Naive thymus-derived CD8-positive, alpha-beta T cell (primary cell): ENCODE results near the gene BRCA1. TPM values are rescaled to one million over a fixed set of nuclear protein-coding genes. Genes with fewer than 3 reads are reported as not detected.
"Not testable (repeated sequence)": the region's sequence is repeated elsewhere in the genome, so short reads cannot be mapped to it uniquely, and the experiment has no call there.

Experiments
- ATAC-seq, 2 donors: fragments of 150-1000 bp; cut with Tn5 transposase in 1 of 2; sonication (Bioruptor Pico), chemical (Tn5 transposase) in 1 of 2; 1 replicate in 1 of 2; 2 replicates in 1 of 2; pipeline ENCODE4 v1.10.0; 2021; ENCODE audit warnings: mild to moderate bottlenecking in 2 of 2, moderate library complexity in 2 of 2
- POLR2A ChIA-PET: fragments of 350-600 bp; sonication (Branson Sonifier 250); formaldehyde crosslinking; loops from one replicate; lab custom pipeline; 2021; ENCODE audit warnings: antibody characterized with exemption; lab: Charles Lee
- DNase-seq, 10 donors: peaks; one replicate each; pipeline versions ENCODE4 v3.0.0 to v3.0.0-alpha.2; 2020 to 2022
- H3K27ac Mint-ChIP-seq, 10 donors: one replicate each; pipeline ENCODE4 v1.8.0; 2020 to 2022; ENCODE audit warnings: mild to moderate bottlenecking in 10 of 10, mixed read lengths in 10 of 10, moderate library complexity in 4 of 10, inconsistent platforms in 1 of 10
- H3K27me3 Mint-ChIP-seq, 5 donors: one replicate each; pipeline ENCODE4 v1.8.0; 2021 to 2022; ENCODE audit warnings: mixed read lengths in 5 of 5
- H3K36me3 Mint-ChIP-seq, 3 donors: one replicate each; pipeline ENCODE4 v1.8.0; 2020 to 2022; ENCODE audit warnings: mixed read lengths in 3 of 3, mild to moderate bottlenecking in 2 of 3, inconsistent platforms in 1 of 3
- H3K4me1 Mint-ChIP-seq, 4 donors: one replicate each; pipeline ENCODE4 v1.8.0; 2021 to 2022; ENCODE audit warnings: mixed read lengths in 4 of 4
- H3K4me3 Mint-ChIP-seq, 10 donors: one replicate each; pipeline ENCODE4 v1.8.0; 2020 to 2022; ENCODE audit warnings: mild to moderate bottlenecking in 10 of 10, mixed read lengths in 10 of 10, moderate library complexity in 6 of 10, inconsistent platforms in 1 of 10
- H3K9me3 Mint-ChIP-seq, 9 donors: one replicate each; pipeline ENCODE4 v1.8.0; 2020 to 2022; ENCODE audit warnings: mixed read lengths in 9 of 9, mild to moderate bottlenecking in 3 of 9, inconsistent platforms in 1 of 9, moderate library complexity in 1 of 9
- polyA plus RNA-seq, 3 donors: library from polyadenylated mRNA; unstranded; fragments of 300-500 nt; fragmentation: Illumina TruSeq; gene quantifications; one replicate each; pipeline ENCODE4 v1.2.3, GENCODE V29; 2021
- total RNA-seq, 8 experiments: library from RNA in 2 of 8; stranded (reverse) in 2 of 8; gene quantifications; one replicate each; pipeline ENCODE4 v1.2.3 and lab custom pipeline; 2021 to 2026

Gene BRCA1
- total RNA-seq (1 to 10 TPM; 5.8 to 6.2 TPM), polyA plus RNA-seq (1 to 10 TPM in 2 of 3 donors, under 1 TPM in 1; 0.35 to 1.8 (median 1.2) TPM), total RNA-seq (lab: John Stamatoyannopoulos, UW) (4.7 to 24.2 (median 10.7) reads per million in 6 experiments)

- Mint-ChIP-seq H3K9me3 (no peaks in the 10 kb centered on the region), H3K27ac (peak within 1 kb of the TSS; percentile 89 to 98 (median 96)), H3K27me3 (no peaks in the 10 kb centered on the region), H3K4me3 (peak within 1 kb of the TSS; percentile 91 to 99 (median 97)), H3K36me3 (peaks cover 0 to 14% (median 9%) of the 10 kb centered on the region in 3 donors), H3K4me1 (peaks cover 16 to 37% (median 32%) of the 10 kb centered on the region in 4 donors)
- DNase-seq: peak; percentile 78 to 97 (median 92)
- POLR2A ChIA-PET: interaction anchor here (0.8 to 2.0 kb wide), 7 partner anchors 43 to 243 kb away, joined by 3 to 10 read pairs (median 5); partner anchors contain the start of genes NBR1, RPL27 and TMEM106A
- ATAC-seq: peak; percentile 99
These were observed at the start of gene BRCA1 for GRCh38 chr17:43125133-43125966. Gene BRCA1, minus strand, starts transcription at chr17:43125364. Its CDS starts 1,268 bp downstream, at chr17:43124096.

DNA sequence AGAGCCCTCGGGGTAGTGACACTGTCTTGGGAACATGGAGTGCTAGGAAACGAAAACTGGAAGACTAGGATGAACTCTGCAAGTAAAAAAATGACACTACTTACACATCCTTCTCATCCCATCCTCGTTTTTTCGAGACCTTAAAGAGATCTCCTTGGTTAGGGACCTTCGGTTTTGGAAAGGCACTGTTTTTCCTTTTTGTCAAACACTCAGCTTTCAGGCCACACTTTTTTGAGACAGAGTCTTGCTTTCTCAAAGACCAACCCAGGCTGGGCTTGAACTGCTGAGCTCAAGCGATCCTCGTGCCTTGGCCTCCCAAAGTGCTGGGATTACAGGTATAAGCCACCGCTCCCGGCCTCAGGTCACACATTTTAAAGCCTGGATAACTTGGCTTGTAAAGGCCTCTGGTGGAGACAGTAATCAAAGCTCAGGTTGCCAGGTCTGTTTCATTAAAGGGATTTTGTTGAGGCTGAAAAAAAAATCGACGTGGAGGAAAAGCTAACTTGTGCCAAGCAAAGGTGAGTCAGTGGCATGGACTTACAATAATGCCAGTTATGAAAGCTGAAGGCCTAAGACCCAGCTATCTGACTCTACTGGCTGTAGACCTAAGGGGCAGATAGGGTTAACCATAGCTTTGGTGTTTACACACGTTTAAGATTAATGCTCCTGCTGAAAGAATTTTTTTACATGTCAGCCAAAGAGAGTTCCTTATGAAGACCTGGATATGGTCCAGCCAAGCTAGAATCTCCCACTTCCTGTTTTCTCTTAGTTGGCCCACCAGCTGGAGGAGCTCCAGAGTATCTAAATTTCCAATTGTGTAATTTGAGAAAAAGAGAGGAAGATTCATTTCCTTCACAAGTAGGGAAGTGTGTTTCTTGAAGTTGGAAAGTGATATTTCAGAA lies 46.7 kb upstream of the BRCA1 start:
- ATAC-seq: no peak
- Mint-ChIP-seq H3K36me3 (peaks cover 0 to 18% (median 9%) of the 10 kb centered on the region in 3 donors), H3K27me3 (no peaks in the 10 kb centered on the region), H3K4me3 (no peak overlapping the region), H3K9me3 (no peaks in the 10 kb centered on the region), H3K4me1 (peaks cover 18 to 44% (median 33%) of the 10 kb centered on the region in 4 donors), H3K27ac (no peak overlapping the region)
- DNase-seq: no peak
- POLR2A ChIA-PET: interaction anchor here (0.5 to 3.5 kb wide), 25 partner anchors 27 to 783 kb away, joined by 3 to 43 read pairs (median 4); partner anchors contain the start of genes BECN1, BRCA1, DHX8 and IFI35

DNA sequence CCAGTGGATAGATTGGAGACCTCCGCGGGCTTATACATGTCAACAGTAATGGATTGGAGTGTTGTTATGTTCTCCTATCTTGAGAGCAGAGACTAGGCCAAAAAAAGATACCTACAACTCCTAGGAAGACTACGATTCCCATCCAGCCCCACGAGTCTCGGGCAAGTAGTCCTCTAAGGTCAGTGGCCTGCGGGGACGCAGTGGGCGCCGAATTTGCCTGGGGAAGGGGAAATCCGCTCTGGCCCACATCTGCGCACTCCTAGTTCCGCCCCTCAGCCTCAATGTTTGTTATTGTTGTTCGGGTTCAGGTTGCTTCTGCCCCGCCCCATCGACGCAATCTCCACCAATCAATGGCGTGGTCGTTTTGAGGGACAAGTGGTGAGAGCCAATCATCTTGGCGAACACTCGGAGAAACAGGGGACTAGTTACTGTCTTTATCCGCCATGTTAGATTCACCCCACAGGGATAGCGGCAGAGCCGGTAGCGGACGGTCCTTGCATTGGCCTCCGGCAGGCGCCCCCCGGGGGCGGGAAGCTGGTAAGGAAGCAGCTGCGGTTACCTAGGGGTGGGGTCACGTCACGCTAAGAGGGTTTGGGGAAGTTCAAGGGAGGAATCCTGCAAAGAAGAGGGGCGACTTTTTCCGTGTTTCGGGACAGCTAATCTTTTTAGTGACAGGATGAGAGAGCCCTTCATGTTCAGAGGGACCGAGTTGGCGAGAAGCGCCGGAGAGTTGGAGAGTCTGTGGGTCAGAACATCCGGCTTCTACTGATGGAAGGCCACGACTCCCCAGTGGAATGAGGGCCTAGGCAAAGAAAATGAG lies 45.8 kb upstream of the BRCA1 start, which contains the start of gene NBR1:
Gene NBR1 (plus strand): TSS at position 449 of the 820 bp plus-strand sequence. CDS start 4,586 bp downstream, outside the sequence.
- no peak within 1 kb of the TSS for H3K27ac Mint-ChIP-seq
- peak; percentile 76 to 99 (median 96) for DNase-seq
- H3K36me3 Mint-ChIP-seq: peaks cover 0 to 15% (median 8%) of the 10 kb centered on the region in 3 donors
- H3K27me3 Mint-ChIP-seq: no peaks in the 10 kb centered on the region
- POLR2A ChIA-PET: interaction anchor here (0.5 to 3.5 kb wide), 24 partner anchors 28 to 885 kb away, joined by 3 to 43 read pairs (median 4); partner anchors contain the start of genes BECN1, BRCA1, DHX8 and IFI35
- no peaks in the 10 kb centered on the region for H3K9me3 Mint-ChIP-seq
- H3K4me1 Mint-ChIP-seq: peaks cover 14 to 37% (median 28%) of the 10 kb centered on the region in 4 donors
- peak; percentile 78 to 83 for ATAC-seq
- H3K4me3 Mint-ChIP-seq: no peak within 1 kb of the TSS

- H3K4me3 Mint-ChIP-seq: no peak overlapping the region
- peak; percentile 70 to 95 (median 90) for DNase-seq
- peaks cover 0 to 10% (median 2%) of the 10 kb centered on the region in 3 donors for H3K36me3 Mint-ChIP-seq
- no peak overlapping the region for H3K27ac Mint-ChIP-seq
- peaks cover 8 to 32% (median 22%) of the 10 kb centered on the region in 4 donors for H3K4me1 Mint-ChIP-seq
- POLR2A ChIA-PET: interaction anchor here (0.8 to 3.5 kb wide), 7 partner anchors 41 to 198 kb away, joined by 3 to 25 read pairs (median 5); partner anchors contain the start of genes IFI35, RPL27 and TMEM106A
- no peaks in the 10 kb centered on the region for H3K9me3 Mint-ChIP-seq
- ATAC-seq: peak; percentile 78 to 79
- H3K27me3 Mint-ChIP-seq: no peaks in the 10 kb centered on the region
These were observed 45.1 kb upstream of the BRCA1 start for GRCh38 chr17:43170140-43170765.

- Mint-ChIP-seq H3K9me3 (no peaks in the 10 kb centered on the region), H3K4me3 (no peak overlapping the region)
These were observed 44.5 kb upstream of the BRCA1 start for GRCh38 chr17:43169561-43170139.

DNA sequence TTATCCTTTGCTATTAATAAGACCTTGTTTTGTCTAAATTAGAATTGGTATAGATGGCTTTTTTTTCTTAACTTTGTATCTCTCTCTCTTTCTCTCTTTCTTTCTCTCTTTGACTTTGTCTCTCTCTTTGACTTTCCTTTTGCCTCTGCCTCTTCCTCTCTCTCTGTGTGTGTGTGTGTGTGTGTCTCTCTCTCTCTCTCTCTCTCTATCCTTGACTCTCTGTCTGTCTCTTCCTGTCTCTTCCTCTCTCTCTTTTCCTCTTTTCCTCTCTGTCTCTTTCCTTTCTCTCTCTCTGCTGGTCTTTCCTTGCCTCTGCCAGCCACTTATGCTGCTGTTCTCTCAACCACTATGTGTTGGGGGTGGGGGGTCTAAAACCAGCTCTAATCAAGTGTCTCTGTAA lies 40.8 kb upstream of the BRCA1 start:
- POLR2A ChIA-PET, DNase-seq, H3K9me3 Mint-ChIP-seq, H3K4me3 Mint-ChIP-seq, H3K27me3 Mint-ChIP-seq, H3K4me1 Mint-ChIP-seq, ATAC-seq: not testable (repeated sequence)
- Mint-ChIP-seq H3K27ac (peak overlapping the region in 6 of 10 donors; percentile 14 to 87 (median 50)), H3K36me3 (peaks cover 0 to 20% (median 3%) of the 10 kb centered on the region in 3 donors)

More at GRCh38 chr17:43169561-43170139, 44.5 kb upstream of the BRCA1 start:
- Mint-ChIP-seq H3K27me3 (no peaks in the 10 kb centered on the region), H3K27ac (no peak overlapping the region), H3K4me1 (peaks cover 8 to 29% (median 20%) of the 10 kb centered on the region in 4 donors), H3K36me3 (peaks cover 0 to 10% (median 2%) of the 10 kb centered on the region in 3 donors)
- DNase-seq (peak in 1 of 10 donors; percentile 4), ATAC-seq (peak in 1 of 2 donors; percentile 17)
- POLR2A ChIA-PET: interaction anchor here (0.8 to 3.5 kb wide), 7 partner anchors 42 to 199 kb away, joined by 3 to 25 read pairs (median 5); partner anchors contain the start of genes IFI35, RPL27 and TMEM106A

- H3K4me1 Mint-ChIP-seq, POLR2A ChIA-PET, DNase-seq, H3K4me3 Mint-ChIP-seq, H3K9me3 Mint-ChIP-seq, H3K27me3 Mint-ChIP-seq, ATAC-seq: not testable (repeated sequence)
- H3K27ac Mint-ChIP-seq: peak overlapping the region in 3 of 10 donors; percentile 31 to 37 (median 35)
- peaks cover 0 to 12% (median 3%) of the 10 kb centered on the region in 3 donors for H3K36me3 Mint-ChIP-seq
These were observed 34.8 kb upstream of the BRCA1 start for GRCh38 chr17:43159957-43160356.

GRCh38 chr17:43159232-43159631 lies 34.1 kb upstream of the BRCA1 start:
- ATAC-seq, H3K4me1 Mint-ChIP-seq, POLR2A ChIA-PET, H3K9me3 Mint-ChIP-seq, H3K4me3 Mint-ChIP-seq, H3K27me3 Mint-ChIP-seq, DNase-seq: not testable (repeated sequence)
- Mint-ChIP-seq H3K36me3 (peaks cover 0 to 12% (median 2%) of the 10 kb centered on the region in 3 donors), H3K27ac (peak overlapping the region in 1 of 10 donors; percentile 49)

- Mint-ChIP-seq H3K27ac (peak overlapping the region in 1 of 10 donors; percentile 45), H3K36me3 (peaks cover 4 to 9% (median 7%) of the 10 kb centered on the region in 3 donors), H3K4me1 (peaks cover 0 to 3% (median 0%) of the 10 kb centered on the region in 4 donors), H3K4me3 (no peak overlapping the region), H3K9me3 (peaks cover 0 to 8% (median 0%) of the 10 kb centered on the region in 9 donors), H3K27me3 (no peaks in the 10 kb centered on the region)
- POLR2A ChIA-PET: no interaction called here
- no peak for ATAC-seq
- no peak for DNase-seq
These were observed 30.5 kb upstream of the BRCA1 start for GRCh38 chr17:43155666-43156065.

DNA sequence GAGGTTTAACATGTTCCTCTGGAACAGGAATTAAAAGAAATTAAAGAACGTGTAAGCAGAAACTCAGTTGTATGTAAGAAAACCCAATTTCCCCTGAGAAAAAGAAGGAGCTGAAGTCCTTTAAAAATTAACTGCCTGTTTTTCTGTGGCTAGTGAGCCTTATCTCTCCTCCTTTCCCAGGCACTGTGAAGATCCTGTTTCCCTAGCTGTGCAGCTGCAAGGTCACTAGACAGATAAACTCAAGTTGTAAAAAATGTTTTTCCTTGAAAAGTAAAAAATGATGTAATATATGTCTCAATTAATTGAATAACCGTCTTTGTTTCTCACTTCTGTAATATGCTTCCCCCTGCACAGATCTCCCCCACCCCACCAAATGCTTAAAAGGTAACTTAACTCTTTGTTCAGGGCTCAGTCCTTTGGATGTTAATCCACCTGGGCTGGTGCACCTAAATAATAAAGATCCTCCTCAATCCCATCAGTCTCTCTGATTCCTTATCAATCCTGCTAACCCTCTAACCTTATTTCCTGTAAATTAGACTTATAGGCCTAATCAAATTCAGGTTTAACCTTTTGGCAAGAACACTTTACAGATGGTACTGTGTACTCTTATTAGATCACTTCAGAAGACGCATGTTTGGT lies 28.2 kb upstream of the BRCA1 start:
- H3K27me3 Mint-ChIP-seq, H3K9me3 Mint-ChIP-seq, POLR2A ChIA-PET, H3K4me1 Mint-ChIP-seq, H3K27ac Mint-ChIP-seq, DNase-seq, H3K36me3 Mint-ChIP-seq, H3K4me3 Mint-ChIP-seq, ATAC-seq: not testable (repeated sequence)
